HTERT RPE-1 (cell line): Measurements from ENCODE around the gene MAPK6.
"Not testable (repeated sequence)": the region's sequence is repeated elsewhere in the genome, so short reads cannot be mapped to it uniquely, and the experiment has no call there.

Experiments used
- in situ Hi-C: fragments of 300-500 bp; cut with MboI; formaldehyde crosslinking; loops from 4 replicates; pipeline ENCODE4 v1.14.3; 2020; ENCODE audit warnings: low sequenced_read_pairs

MAPK6 gene

GRCh38 chr15:52080031-52080430 is 61.0 kb downstream of the MAPK6 start:
- in situ Hi-C loops = no loop called here

- in situ Hi-C loops = no loop called here
These were observed 61.8 kb downstream of the MAPK6 start for GRCh38 chr15:52080706-52081392.

GRCh38 chr15:52082197-52083036 is 63.4 kb downstream of the MAPK6 start:
- in situ Hi-C loops = no loop called here

- in situ Hi-C loops = not testable (repeated sequence)
These were observed 64.0 kb downstream of the MAPK6 start for GRCh38 chr15:52083037-52083359.

GRCh38 chr15:52083603-52084002 is 64.6 kb downstream of the MAPK6 start:
- in situ Hi-C loops = no loop called here

- in situ Hi-C loops = no loop called here
These were observed 66.3 kb downstream of the MAPK6 start for GRCh38 chr15:52085299-52085698.

- in situ Hi-C loops = no loop called here
These were observed 67.2 kb downstream of the MAPK6 start for GRCh38 chr15:52086011-52086786.

- in situ Hi-C loops = no loop called here
These were observed 71.2 kb downstream of the MAPK6 start for GRCh38 chr15:52090193-52090592.

- in situ Hi-C loops = no loop called here
These were observed 74.1 kb downstream of the MAPK6 start for GRCh38 chr15:52093167-52093538.

GRCh38 chr15:52093539-52094510 is 74.8 kb downstream of the MAPK6 start:
- in situ Hi-C loops = no loop called here

- in situ Hi-C loops = no loop called here
These were observed 76.0 kb downstream of the MAPK6 start for GRCh38 chr15:52094811-52095584.

GRCh38 chr15:52095597-52096262 is 76.7 kb downstream of the MAPK6 start:
- in situ Hi-C loops = no loop called here

- in situ Hi-C loops = not testable (repeated sequence)
These were observed 77.5 kb downstream of the MAPK6 start for GRCh38 chr15:52096536-52096935.

GRCh38 chr15:52097180-52097579 is 78.2 kb downstream of the MAPK6 start:
- in situ Hi-C loops = no loop called here

GRCh38 chr15:52098323-52098722 is 79.3 kb downstream of the MAPK6 start:
- in situ Hi-C loops = no loop called here

GRCh38 chr15:52099651-52100272 is 80.7 kb downstream of the MAPK6 start:
- in situ Hi-C loops = no loop called here

- in situ Hi-C loops = no loop called here
These were observed 81.9 kb downstream of the MAPK6 start for GRCh38 chr15:52100807-52101442.
